Measurements from ENCODE around the gene ZNF536.

Gene ZNF536

DNA sequence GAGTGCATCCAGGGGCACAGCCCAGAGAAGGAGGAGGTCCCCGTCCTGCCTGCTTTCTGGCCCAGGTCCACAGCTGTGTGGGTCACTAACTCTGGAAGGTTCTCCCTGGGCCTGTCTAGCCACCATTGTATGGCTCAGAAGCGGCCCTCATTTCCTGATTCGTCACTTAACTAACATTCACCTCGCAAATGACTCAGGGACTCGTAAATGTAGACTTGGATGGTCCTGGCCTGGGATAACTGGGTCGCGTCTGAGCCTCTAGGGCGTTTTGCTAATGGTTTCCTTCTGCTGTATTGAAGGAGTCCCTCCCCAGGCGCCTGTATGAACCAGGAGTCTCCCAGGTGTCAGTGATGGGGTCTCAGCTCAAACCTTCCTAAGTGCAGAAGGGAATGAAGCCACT, 162.8 kb downstream of the ZNF536 start:
- no peak for DNase-seq (ENCODE audit: low spot score)

DNA sequence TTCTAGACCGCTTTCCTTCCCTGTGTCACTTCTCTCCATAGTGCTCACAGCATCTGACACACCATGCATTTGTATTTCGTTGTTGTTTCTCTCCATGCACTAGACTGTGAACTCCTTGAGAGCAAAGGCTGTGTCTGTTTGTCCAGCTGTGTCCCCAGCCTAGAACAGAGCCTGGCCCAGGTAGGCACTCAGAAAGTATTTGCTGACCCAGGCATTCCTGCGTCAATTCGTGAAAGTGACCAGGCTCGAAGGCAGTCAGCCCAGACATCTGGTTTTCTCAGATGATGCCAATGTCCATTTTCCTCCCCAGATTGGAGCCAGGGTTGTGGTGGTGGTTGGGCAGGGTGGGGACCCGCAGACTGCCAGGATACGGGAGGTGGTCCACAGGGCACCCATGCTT, 164.8 kb downstream of the ZNF536 start:
- no peak for DNase-seq (ENCODE audit: low spot score)

DNA sequence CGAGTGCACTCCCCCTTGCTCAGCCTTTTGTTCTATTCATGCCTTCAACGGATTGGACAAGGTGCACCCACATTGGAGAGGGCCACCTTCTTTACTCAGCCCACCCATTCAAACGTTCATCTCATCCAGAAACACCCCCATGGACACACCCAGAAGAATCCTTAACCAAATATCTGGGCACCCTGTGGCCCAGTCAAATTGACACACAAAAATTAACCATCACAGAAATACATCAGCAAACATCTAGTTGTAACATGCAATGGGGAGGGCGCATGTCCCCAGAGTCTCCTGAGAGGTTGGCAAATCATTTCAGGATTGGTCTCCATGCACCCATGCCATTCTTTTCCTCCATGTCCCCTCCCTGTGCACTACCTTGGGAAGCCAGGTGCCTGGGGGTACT, 167.1 kb downstream of the ZNF536 start:
- DNase-seq (ENCODE audit: low spot score), result no peak

DNA sequence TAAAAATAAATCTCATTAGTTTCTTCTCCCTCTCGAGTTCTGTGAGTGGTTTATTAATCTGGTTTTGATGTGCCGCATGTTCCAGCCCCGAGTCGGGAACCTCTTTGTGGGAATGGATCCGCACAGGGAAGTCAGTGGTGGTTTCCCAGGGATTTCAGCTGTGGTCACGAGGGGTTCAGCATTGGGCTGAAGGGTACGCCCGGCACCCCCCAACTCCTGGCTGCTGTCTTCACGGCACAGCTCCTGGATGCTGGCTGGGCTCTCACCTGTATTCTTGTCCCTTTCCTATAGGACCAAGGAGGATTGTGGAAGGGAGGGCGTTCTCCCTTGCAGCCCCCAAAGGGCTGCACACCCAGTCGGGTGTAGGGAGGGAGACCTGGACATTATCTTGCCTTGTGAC, 167.8 kb downstream of the ZNF536 start:
- DNase-seq (ENCODE audit: low spot score), result no peak

DNA sequence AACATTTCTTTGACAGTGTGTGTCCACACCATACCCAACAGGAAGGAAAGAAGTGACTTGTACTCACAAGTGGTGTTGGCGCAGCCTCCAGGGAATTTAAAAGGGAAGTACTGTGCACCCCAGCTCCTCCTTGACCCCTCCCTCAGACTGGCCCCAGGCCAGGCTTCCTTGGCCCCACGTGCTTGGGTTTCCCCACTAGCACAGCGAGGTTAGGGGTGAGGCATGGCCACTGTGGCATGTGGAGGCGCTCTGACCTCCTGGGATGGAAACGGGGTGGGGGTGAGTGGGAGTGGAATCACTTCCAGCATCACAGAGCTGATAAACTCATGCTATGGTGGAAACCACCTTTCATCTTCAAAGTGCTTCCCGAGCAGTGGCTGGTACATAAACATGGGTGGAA, 168.6 kb downstream of the ZNF536 start:
- no peak for DNase-seq (ENCODE audit: low spot score)

DNA sequence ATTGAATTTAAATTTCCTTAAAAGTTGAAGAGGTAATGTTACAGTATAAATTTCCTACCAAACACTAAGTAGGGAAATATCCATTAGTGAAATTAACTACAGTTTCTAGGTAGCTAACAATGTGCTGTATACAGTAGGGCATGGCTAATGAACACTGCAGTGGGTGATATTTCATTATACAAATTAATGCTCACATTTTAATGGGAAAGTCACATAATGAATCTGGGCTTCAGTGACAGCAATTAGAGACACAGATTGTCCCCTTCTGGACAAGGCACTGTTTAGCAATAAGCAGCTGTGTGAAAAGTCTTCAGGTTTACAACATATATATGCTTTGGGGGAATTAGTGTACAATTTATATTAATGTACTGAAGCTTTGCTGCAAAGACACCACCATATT, 169.4 kb downstream of the ZNF536 start:
- no peak for DNase-seq (ENCODE audit: low spot score)

DNA sequence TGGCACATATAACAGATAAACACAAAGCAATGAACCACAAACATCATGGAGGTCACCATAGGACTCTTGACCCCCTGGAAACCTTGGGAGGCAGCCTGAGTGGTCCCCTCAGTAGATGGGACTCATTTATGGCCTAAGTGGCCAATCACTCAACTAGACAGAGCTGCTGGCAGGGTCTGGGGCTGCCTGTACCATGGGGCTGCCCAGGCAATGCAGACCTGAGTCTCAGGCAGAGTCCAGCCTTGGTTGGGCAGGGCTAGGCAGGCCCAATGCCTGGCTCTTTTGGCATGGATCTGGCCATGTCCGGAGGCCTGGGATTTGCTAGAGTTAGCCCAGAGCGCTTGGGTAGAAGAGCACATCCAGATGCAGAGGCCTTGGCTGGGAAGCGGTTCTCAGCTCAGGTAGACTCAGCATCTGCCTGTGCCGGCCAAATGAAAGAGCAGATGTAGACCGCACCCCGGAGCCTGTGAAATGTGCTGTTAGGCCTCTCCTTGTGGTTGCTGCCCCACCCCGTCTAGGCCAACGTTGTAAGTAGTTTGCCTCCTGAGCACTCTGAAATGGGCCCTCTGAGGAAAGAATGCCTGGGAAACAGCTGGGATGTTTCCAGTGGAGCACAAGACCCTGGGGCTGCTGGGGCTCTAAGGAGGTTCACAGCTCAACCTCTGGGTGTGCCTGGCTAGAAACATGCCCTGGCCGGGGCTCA, 171.2 kb downstream of the ZNF536 start:
- DNase-seq (ENCODE audit: low spot score), result no peak

DNA sequence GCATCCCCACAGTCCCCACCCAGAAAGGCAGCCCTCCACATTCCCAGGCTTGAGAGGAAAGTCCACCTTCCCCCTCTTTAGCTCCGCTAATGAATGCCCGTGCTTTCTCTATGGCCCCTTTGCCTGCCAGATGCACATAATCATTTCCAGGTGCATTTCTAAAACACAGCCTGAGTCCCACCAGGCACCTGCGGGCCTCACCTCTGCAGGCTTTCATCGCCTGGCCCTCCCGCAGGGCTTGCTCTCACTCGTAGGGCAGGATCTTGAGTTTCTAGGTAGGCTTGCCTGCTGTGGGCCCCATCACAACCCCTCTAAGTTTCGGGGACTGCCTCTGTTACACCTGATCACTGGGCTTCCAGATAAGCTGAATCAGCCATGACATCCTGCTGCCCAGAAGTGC, 173.6 kb downstream of the ZNF536 start:
- DNase-seq (ENCODE audit: low spot score), result no peak

DNA sequence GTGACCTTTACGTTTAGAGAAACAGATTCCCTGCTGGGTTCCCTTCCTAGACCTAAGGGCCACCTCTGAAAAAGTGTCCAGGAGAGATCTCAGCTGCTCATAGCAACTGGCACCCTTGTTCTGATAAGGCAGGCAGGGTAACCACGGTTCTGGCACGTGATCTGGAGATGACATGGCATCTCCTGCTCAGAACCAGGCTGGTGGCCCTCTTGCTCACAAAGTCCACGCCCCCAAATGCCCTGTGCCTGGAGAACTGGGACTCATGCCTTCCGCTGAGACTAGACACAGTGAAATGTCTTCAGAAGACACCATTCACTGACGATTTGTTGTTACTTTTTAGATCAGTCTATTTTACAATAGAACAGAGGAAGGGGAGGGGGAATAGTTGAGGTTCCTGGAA, 174.1 kb downstream of the ZNF536 start:
- DNase-seq (ENCODE audit: low spot score), result no peak

DNA sequence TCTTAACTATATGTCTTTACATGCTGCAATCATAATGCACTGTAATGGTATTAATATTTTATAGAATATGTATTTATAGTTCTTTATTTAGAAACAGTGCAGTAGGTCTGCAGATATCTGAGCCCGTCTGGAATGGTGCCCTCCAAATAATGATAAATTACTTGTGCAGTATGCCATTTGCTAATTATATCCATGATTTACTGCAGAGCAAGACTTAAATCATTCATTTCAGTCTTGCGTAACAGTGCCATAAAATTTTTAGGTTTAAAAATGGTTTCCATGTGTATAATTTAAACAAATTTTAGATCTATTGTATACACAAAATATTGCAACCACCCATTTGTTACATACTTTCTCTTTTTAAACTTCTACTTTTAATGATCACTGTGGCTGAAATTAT, 175.1 kb downstream of the ZNF536 start:
- no peak for DNase-seq (ENCODE audit: low spot score)

DNA sequence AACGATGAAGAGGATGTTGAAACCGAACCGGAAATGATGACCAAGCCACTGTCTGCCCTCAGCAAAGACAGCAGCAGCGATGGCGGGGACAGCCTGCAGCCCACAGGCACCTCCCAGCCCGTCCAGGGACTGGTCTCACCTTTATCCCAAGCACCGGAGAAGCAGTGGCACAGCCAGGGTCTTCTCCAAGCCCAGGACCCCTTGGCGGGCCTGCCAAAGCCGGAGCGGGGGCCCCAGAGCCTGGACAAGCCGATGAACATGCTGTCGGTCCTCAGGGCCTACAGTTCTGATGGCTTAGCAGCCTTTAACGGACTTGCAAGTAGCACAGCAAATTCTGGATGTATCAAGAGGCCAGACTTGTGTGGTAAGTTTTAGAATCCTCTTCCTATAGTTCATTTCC, 177.0 kb downstream of the ZNF536 start:
- no peak for DNase-seq (ENCODE audit: low spot score)

DNA sequence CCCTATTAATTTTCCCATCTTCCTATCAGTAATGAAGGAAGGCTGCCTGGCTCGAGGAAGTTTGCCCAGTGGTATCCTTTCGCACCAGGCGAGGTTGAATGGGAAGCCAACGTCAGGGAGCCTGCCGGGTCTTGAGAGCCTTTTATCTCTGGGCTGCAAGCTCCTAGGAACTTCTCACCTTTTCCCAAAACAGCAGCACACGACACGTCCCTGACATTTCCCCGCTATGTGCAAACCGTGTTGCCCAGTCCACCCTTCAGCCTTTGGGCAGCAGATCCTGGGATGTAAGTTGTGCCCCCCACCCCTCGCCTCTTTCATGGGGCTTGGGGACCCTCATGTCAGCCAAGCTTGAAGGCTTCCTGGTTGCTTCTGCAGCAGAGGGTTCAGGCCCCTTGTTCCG, 179.1 kb downstream of the ZNF536 start:
- DNase-seq (ENCODE audit: low spot score), result peak; percentile 28

DNA sequence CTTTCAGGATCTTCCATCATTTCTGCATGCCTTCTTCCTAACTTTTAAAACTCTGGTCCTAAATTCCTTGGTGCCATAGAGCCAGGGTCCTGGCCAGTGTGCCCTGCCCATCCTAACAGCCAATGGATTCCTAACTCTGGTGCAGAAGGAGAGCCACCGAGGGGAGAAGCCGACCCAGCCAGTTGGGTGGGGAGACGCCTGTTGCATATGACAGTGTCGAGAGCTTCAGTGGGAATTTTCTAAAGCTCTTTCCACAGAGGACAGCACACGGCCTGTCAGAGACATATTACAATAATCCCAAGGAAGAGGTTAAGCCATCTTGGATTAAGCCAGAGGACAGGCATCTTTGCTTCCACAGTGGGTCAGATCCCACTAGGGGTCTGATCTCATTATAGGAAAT, 180.4 kb downstream of the ZNF536 start:
- no peak for DNase-seq (ENCODE audit: low spot score)

DNA sequence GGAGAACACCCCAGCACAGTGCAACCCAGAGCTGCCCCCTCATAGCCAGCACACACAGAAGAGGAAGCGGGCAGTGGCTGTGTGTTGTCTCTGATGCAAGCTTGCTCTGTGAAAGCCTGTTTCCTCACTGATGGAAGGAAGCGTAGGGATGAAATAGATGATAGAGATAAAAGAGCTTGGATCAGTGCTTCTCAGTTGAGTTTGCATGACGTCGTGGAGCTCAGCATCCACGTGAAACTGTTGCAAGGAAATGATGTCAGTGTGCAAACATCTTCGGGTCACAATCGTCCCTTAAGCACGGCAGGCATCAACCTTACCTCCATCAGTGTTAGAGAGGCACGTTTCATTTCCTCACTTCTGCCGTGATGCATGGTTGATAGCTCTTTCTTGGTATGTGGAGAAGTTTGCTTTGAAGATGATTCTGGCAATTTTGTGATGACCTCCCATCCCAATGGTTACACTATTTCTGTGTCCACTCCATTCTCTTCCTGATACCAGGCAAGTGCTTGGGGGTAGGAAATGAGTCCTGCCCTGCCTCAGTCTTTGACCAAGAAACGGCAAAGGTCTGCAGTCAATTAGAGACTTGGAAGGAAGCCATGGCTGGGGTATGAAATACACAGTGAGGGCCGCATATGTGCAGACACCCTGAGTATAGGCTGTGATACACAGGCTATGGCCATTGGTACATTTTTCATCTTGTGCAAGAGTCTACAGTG, 183.0 kb downstream of the ZNF536 start:
- no peak for DNase-seq (ENCODE audit: low spot score)

DNA sequence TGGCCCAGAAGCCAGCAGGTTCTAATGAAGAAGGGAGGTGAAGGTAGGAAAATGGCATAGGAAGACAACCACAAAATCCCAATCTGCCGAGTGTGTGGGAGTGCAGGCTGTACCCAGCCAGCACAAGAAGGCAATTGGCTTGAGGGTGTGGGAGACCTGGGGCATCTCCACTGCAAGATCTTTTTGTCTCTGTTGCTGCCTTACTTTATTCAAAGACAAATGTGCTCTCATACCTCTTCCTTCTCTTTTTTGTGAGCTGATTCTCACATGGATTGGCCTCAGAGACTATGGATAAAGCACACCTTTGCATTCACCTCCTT, 183.6 kb downstream of the ZNF536 start:
- no peak for DNase-seq (ENCODE audit: low spot score)

DNA sequence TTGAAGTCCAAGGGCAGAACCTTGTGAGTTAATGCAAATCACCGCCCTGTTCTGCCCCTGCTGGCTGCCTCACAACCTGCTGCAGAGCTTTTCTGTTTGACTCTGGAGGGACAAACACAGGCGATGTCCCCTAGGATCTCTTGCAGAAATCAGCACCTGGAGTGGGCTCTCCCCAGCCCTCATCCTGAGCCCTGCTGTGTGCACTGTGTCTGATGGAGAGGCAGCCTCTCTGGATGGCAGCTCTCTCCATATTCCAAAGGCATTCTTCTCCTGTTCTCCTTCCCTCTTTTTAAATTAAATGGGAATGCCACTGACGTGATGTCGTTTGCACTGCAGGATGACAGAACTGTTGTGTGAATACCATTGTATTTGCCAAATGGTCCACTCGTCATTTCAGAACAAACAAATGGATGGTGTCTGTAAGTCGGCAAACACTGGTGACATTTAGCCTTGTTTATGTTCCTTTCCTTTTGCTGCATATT, 184.1 kb downstream of the ZNF536 start:
- DNase-seq (ENCODE audit: low spot score), result peak; percentile 45

DNA sequence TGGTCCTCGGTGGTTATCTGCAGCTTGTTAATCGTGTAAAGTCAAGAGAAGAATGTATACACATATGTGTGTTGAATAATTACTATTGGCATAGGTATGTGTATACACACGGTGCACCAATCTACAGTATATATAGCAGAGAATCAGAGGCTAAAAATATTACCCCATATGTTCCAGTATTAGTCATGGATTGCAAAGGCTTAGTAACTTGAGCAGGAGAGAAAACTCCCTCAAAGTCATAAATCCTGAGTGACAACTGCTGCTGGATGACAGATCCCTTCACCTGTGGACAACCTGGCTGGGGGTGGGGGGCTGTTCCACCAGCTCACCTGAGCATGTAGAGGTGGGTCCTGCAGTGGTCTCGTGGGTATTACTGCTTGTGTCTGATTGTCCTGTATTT, 185.0 kb downstream of the ZNF536 start:
- DNase-seq (ENCODE audit: low spot score), result no peak

DNA sequence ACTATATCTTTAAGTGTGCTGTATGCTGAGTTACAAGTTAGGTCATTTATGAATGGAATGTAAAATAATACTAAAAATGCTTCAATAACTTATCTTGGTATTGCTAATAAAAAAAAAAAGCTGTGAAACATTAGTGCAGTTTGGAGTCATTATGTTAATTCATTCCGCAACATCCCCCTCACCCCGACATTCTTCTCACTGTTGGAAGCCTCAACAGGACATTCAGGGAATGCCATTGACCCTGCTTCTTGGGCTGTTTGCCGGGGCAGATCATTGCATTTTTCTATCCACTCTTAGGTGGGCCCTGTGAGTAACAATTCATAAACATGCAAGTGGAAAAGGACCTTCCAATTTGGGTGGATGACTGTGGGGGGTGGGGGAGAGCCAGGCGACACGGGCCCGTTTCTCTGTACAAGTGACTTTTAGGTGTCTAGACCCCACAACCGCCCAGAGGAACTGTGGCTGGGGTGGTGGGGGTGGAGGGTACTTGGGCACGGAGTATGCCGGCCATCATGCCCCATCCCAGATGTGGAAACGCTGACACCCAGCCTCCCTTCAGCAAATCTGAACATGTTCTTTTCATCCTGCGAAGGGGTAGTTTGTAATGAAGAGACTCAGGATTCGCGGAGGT, 185.9 kb downstream of the ZNF536 start:
- peak; percentile 28 for DNase-seq (ENCODE audit: low spot score)

DNA sequence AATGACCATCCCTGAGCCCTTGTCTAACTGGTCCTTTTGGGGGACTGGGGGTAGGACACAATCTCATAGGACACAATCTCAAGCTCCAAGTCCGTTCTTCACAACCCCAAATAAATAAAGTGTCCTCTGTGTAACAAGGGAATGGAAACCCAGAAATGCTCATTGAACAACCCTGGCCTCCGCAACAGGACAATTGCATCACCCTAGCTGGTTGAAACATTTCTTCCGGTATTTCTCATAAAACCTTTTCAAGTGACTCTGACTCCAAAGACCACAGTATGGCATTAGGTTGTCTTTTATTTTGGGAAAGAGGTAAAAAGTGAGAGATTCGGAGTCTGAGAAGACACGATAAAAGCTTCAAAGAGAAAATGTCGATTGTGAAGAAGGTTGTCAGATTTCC, 186.6 kb downstream of the ZNF536 start:
- no peak for DNase-seq (ENCODE audit: low spot score)

DNA sequence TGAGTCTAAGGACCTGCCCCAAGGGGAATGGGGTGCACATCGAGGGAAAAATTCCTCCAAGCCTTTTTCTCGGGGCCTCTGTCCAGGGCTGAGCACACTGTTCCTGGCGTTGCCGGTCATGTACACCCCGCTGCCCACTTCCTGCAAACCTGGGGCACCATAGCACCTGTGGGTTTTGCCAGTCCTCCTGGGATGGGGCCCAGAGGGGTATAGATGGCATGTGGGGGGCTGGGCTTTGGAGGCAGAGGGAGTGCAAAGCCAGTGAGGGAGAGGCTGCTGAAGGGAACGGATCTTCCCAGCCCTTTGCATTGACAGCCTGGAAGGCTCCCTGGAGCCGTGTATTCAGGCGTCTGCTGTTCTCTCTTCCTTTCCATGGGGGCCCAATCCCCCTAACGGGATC, 187.3 kb downstream of the ZNF536 start:
- no peak for DNase-seq (ENCODE audit: low spot score)

DNA sequence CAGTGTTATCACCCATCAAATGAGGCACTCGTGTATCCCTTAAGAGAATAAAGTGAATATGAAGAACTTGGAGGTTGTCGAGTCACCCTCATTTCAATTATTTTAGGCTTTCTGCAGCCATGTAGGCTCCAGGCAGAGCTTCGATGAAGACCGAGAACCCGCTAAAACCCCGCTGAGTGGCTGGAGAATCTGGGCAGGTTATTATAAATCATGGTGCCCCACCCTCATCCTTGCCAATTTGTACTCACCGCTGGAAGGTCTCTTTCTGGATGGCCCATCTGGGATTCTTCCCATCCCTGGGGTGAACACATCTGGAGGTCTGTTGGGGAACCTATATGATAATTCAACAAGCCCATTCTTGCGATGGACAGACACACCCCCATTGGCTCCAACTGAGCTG, 190.8 kb downstream of the ZNF536 start:
- DNase-seq (ENCODE audit: low spot score), result no peak

DNA sequence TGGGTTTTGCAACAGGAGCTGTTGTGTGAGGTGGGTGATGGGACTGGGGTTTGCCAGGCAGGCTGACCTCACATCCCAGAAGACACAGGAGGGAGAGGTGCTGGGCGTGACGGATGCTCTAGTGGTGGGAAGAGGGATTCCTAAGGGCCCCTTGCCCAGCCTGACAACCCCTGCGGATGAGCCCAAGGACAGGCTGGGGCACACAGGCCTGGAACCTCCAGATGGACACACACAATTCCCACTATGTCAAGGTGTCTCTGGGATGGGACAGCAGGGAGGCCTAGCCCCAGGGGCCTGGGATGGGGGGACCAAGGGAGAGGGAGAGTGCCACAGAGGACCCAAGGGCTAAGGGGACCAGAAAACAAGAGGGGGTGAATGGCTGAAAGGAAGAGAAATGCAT, 191.5 kb downstream of the ZNF536 start:
- DNase-seq (ENCODE audit: low spot score), result no peak

DNA sequence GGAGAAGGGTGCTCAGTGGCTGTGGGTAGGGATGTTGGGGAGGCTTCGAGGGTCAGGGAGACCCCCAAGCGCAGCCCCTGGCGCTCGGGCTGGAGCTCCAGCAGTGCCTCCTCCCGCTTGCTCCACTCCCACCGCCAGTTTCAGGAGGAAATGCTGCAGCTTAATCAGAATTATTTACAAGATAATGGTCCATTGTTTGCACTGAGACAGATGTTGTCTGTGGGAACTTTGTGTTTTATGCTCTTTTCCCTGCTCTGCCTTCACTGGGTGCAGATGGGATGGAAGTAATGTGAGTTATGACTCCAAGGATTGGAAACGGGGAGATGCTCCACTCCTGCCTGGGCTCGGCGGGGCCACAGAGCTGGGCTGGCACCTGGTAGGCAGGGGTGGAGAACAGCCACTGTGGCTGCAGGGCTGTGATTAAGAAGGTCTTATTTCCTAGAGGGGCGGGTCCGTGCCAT, 192.4 kb downstream of the ZNF536 start:
- DNase-seq (ENCODE audit: low spot score), result peak; percentile 28

All from iPS-NIHi11 (cell line).